C4-2B (cell line): ENCODE measurements around the gene TECPR2.

Experiments
- ZFX ChIP-seq: fragments of 450-650 bp; IDR thresholded peaks from 2 replicates; pipeline ENCODE4 v1.6.1; 2017
- TF ChIP-seq, protein P1 (sequence below): fragments of 450-650 bp; conservative IDR thresholded peaks from 2 replicates; pipeline ENCODE4 v1.5.1; 2017; ENCODE audit warnings: mild to moderate bottlenecking

GRCh38 chr14:102474934-102475333 is 112.2 kb downstream of the TECPR2 start:
- TF ChIP-seq, protein P1, sequence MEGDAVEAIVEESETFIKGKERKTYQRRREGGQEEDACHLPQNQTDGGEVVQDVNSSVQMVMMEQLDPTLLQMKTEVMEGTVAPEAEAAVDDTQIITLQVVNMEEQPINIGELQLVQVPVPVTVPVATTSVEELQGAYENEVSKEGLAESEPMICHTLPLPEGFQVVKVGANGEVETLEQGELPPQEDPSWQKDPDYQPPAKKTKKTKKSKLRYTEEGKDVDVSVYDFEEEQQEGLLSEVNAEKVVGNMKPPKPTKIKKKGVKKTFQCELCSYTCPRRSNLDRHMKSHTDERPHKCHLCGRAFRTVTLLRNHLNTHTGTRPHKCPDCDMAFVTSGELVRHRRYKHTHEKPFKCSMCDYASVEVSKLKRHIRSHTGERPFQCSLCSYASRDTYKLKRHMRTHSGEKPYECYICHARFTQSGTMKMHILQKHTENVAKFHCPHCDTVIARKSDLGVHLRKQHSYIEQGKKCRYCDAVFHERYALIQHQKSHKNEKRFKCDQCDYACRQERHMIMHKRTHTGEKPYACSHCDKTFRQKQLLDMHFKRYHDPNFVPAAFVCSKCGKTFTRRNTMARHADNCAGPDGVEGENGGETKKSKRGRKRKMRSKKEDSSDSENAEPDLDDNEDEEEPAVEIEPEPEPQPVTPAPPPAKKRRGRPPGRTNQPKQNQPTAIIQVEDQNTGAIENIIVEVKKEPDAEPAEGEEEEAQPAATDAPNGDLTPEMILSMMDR: no peak
- no peak for TF ChIP-seq ZFX
